Measurements from ENCODE around the gene KCNJ6.

KCNJ6 gene

GRCh38 chr21:37827913-37828312 is 88.3 kb downstream of the KCNJ6 start:
- TF ChIP-seq ZNF70 (CRISPR knock-in tag; IDR thresholded peaks at IDR 0.05): no peak
- no peak for TF ChIP-seq RARB (CRISPR knock-in tag; IDR thresholded peaks at IDR 0.05)
- TF ChIP-seq, protein P1, sequence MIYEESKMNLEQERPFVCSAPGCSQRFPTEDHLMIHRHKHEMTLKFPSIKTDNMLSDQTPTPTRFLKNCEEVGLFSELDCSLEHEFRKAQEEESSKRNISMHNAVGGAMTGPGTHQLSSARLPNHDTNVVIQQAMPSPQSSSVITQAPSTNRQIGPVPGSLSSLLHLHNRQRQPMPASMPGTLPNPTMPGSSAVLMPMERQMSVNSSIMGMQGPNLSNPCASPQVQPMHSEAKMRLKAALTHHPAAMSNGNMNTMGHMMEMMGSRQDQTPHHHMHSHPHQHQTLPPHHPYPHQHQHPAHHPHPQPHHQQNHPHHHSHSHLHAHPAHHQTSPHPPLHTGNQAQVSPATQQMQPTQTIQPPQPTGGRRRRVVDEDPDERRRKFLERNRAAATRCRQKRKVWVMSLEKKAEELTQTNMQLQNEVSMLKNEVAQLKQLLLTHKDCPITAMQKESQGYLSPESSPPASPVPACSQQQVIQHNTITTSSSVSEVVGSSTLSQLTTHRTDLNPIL (CRISPR knock-in tag; IDR thresholded peaks at IDR 0.05; ENCODE audit: low read depth): no peak
- TF ChIP-seq, protein P2, sequence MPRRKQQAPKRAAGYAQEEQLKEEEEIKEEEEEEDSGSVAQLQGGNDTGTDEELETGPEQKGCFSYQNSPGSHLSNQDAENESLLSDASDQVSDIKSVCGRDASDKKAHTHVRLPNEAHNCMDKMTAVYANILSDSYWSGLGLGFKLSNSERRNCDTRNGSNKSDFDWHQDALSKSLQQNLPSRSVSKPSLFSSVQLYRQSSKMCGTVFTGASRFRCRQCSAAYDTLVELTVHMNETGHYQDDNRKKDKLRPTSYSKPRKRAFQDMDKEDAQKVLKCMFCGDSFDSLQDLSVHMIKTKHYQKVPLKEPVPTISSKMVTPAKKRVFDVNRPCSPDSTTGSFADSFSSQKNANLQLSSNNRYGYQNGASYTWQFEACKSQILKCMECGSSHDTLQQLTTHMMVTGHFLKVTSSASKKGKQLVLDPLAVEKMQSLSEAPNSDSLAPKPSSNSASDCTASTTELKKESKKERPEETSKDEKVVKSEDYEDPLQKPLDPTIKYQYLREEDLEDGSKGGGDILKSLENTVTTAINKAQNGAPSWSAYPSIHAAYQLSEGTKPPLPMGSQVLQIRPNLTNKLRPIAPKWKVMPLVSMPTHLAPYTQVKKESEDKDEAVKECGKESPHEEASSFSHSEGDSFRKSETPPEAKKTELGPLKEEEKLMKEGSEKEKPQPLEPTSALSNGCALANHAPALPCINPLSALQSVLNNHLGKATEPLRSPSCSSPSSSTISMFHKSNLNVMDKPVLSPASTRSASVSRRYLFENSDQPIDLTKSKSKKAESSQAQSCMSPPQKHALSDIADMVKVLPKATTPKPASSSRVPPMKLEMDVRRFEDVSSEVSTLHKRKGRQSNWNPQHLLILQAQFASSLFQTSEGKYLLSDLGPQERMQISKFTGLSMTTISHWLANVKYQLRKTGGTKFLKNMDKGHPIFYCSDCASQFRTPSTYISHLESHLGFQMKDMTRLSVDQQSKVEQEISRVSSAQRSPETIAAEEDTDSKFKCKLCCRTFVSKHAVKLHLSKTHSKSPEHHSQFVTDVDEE (CRISPR knock-in tag; IDR thresholded peaks at IDR 0.05): no peak
- TF ChIP-seq TCF4 (CRISPR knock-in tag; IDR thresholded peaks at IDR 0.05; ENCODE audit: borderline replicate concordance): no peak
- no peak for TF ChIP-seq ZFP30 (CRISPR knock-in tag; IDR thresholded peaks at IDR 0.05)
- TF ChIP-seq CSDC2 (CRISPR knock-in tag; IDR thresholded peaks at IDR 0.05): no peak
- no peak for TF ChIP-seq ESRRG (CRISPR knock-in tag; IDR thresholded peaks at IDR 0.05)
- no peak for TF ChIP-seq OSR1 (CRISPR knock-in tag; IDR thresholded peaks at IDR 0.05)
- TF ChIP-seq ZNF8 (CRISPR knock-in tag; IDR thresholded peaks at IDR 0.05): no peak
- TF ChIP-seq GLIS3 (CRISPR knock-in tag; IDR thresholded peaks at IDR 0.05): no peak
- no peak for TF ChIP-seq PPARA (CRISPR knock-in tag; IDR thresholded peaks at IDR 0.05; ENCODE audit: borderline replicate concordance)
- TF ChIP-seq ARNTL (CRISPR knock-in tag; IDR thresholded peaks at IDR 0.05; ENCODE audit: borderline replicate concordance, low read depth): no peak

DNA sequence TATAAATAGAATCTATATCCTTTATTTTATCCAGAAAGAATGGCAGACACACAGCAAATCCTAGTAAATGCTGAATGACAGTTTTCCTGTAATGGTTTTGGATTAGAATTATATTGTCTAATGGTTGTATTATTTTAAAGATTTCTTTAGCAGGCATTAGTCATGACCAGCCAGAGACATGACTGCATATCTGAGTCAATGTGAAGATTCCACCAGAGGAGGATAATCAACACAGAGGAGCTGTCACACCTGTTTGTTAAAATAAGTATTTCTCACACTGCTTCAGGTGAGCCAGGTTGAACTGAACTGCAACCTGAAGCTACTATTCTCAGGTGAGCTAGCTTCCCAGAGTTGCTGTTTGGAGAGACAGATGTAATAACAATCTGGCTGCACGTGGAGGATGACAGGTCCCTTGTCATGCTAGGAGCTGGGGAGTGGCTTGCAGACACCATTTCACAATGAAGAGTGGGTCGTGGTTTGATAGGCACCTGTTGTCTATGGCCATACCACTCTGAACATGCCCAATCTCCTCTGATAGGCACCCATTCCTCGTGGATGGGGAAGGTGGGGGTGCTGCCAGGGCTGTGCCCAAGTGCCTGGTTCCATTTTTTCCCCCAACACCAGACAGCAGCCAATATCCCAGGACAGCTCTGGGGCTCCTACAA is 94.3 kb downstream of the KCNJ6 start:
- ATAC-seq: no peak
- no peak for TF ChIP-seq ZNF565 (CRISPR knock-in tag; conservative IDR thresholded peaks at IDR 0.05; ENCODE audit: low read depth)
- TF ChIP-seq ZNF70 (CRISPR knock-in tag; IDR thresholded peaks at IDR 0.05): no peak
- no peak for TF ChIP-seq CSRNP3 (CRISPR knock-in tag; IDR thresholded peaks at IDR 0.05)
- no peak for TF ChIP-seq POU6F1 (CRISPR knock-in tag; IDR thresholded peaks at IDR 0.05; ENCODE audit: borderline replicate concordance, low read depth)
- no peak for TF ChIP-seq ZFP3 (CRISPR knock-in tag; IDR thresholded peaks at IDR 0.05)

More at GRCh38 chr21:37827913-37828312, 88.3 kb downstream of the KCNJ6 start:
- ATAC-seq: no peak

DNA sequence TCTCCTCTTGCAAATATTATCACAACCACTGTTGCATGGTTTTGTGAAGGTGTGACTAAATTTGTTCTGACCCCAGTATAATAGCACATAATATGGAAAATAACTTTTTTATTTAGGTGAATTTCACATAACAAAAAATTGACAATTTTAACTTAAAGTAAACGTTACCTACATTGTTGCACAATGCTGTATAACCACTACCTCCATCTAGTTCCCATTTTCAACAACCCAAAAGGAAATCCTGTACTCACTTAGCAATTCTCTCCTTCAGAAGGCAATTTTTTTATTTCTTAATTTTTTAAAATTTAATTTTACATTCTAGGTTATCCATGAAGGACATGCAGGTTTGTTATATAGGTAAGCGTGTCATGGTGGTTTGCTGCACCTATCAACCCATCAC is 95.2 kb downstream of the KCNJ6 start:
- TF ChIP-seq CSDC2 (CRISPR knock-in tag; IDR thresholded peaks at IDR 0.05) (no peak), ZNF8 (CRISPR knock-in tag; IDR thresholded peaks at IDR 0.05) (no peak), OSR1 (CRISPR knock-in tag; IDR thresholded peaks at IDR 0.05) (no peak), ARNTL (CRISPR knock-in tag; IDR thresholded peaks at IDR 0.05; ENCODE audit: borderline replicate concordance, low read depth) (no peak), ISL1 (CRISPR knock-in tag; IDR thresholded peaks at IDR 0.05) (no peak), BACH2 (CRISPR knock-in tag; IDR thresholded peaks at IDR 0.05; ENCODE audit: borderline replicate concordance) (no peak), ZFP3 (CRISPR knock-in tag; IDR thresholded peaks at IDR 0.05) (no peak)
- ATAC-seq: no peak

DNA sequence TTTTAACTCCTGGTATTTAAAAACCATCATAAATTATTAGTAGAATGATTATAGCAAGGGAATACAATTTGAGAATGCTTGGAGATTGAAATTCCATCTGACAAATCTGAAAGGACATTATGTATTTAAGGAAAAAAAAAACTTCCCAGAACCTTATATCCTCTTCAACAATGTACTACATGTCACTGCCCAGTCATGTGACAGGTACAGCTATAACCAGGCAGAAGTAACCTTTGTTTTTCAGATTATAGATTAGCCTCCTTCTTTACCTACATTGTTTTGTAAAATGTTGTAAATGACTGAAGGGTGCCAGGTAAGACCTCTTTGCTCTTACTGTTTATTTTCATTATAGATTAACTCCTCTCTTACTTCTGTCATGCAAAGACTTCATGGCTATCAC is 96.9 kb downstream of the KCNJ6 start:
- no peak for ATAC-seq
- TF ChIP-seq, protein P2 (CRISPR knock-in tag; IDR thresholded peaks at IDR 0.05): no peak
- TF ChIP-seq ARNTL (CRISPR knock-in tag; IDR thresholded peaks at IDR 0.05; ENCODE audit: borderline replicate concordance, low read depth) (no peak), ESRRG (CRISPR knock-in tag; IDR thresholded peaks at IDR 0.05) (no peak), ZFP3 (CRISPR knock-in tag; IDR thresholded peaks at IDR 0.05) (no peak), RARB (CRISPR knock-in tag; IDR thresholded peaks at IDR 0.05) (no peak), BACH2 (CRISPR knock-in tag; IDR thresholded peaks at IDR 0.05; ENCODE audit: borderline replicate concordance) (no peak), ZFP30 (CRISPR knock-in tag; IDR thresholded peaks at IDR 0.05) (no peak), OSR1 (CRISPR knock-in tag; IDR thresholded peaks at IDR 0.05) (no peak), SNAI2 (CRISPR knock-in tag; IDR thresholded peaks at IDR 0.05) (no peak), CSRNP3 (CRISPR knock-in tag; IDR thresholded peaks at IDR 0.05) (no peak), GLIS3 (CRISPR knock-in tag; IDR thresholded peaks at IDR 0.05) (no peak), CSDC2 (CRISPR knock-in tag; IDR thresholded peaks at IDR 0.05) (no peak)
- TF ChIP-seq, protein P3, sequence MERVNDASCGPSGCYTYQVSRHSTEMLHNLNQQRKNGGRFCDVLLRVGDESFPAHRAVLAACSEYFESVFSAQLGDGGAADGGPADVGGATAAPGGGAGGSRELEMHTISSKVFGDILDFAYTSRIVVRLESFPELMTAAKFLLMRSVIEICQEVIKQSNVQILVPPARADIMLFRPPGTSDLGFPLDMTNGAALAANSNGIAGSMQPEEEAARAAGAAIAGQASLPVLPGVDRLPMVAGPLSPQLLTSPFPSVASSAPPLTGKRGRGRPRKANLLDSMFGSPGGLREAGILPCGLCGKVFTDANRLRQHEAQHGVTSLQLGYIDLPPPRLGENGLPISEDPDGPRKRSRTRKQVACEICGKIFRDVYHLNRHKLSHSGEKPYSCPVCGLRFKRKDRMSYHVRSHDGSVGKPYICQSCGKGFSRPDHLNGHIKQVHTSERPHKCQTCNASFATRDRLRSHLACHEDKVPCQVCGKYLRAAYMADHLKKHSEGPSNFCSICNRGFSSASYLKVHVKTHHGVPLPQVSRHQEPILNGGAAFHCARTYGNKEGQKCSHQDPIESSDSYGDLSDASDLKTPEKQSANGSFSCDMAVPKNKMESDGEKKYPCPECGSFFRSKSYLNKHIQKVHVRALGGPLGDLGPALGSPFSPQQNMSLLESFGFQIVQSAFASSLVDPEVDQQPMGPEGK (CRISPR knock-in tag; IDR thresholded peaks at IDR 0.05; ENCODE audit: borderline replicate concordance): no peak

Data from SK-N-SH treated with all-trans-retinoic acid at 6 μM for 48 hours (cell line).